Left renal pelvis (tissue), 4 donors: ENCODE data around the gene ALKBH1. TPM values are rescaled to one million over a fixed set of nuclear protein-coding genes. Genes with fewer than 3 reads are reported as not detected.
"Not testable (repeated sequence)": the region's sequence is repeated elsewhere in the genome, so short reads cannot be mapped to it uniquely, and the experiment has no call there.

Experiments
- DNase-seq, 4 donors: peaks; one replicate each; pipeline ENCODE4 v3.0.0-alpha.2; 2013; ENCODE audit warnings: low read depth in 4 of 4, low spot score in 3 of 4
- polyA plus RNA-seq, 4 donors: library from polyadenylated mRNA; unstranded; fragments of 120-200 nt; gene quantifications; one replicate each; pipeline ENCODE4 v1.2.1, GENCODE V29; 2013; ENCODE audit not compliant: insufficient read length in 4 of 4

ALKBH1 gene
- polyA plus RNA-seq, 4 donors = 11.3 to 17.5 (median 16.5) TPM

GRCh38 chr14:77681196-77682157 lies 26.3 kb downstream of the ALKBH1 start:
- DNase-seq = no peak

GRCh38 chr14:77674931-77675330 lies 32.9 kb downstream of the ALKBH1 start:
- DNase-seq = no peak

GRCh38 chr14:77673193-77673592 lies 34.6 kb downstream of the ALKBH1 start:
- DNase-seq = no peak

- DNase-seq = no peak
Measured at GRCh38 chr14:77667331-77667730, 40.5 kb downstream of the ALKBH1 start.

- no peak for DNase-seq
Measured at GRCh38 chr14:77663293-77663692, 44.5 kb downstream of the ALKBH1 start.

- DNase-seq = not testable (repeated sequence)
Measured at GRCh38 chr14:77661562-77661961, 46.3 kb downstream of the ALKBH1 start.

GRCh38 chr14:77660754-77661153 lies 47.1 kb downstream of the ALKBH1 start:
- peak in 1 of 4 donors; percentile 56 for DNase-seq

- no peak for DNase-seq
Measured at GRCh38 chr14:77659831-77660230, 48.0 kb downstream of the ALKBH1 start.

- DNase-seq = no peak
Measured at GRCh38 chr14:77657280-77657679, 50.5 kb downstream of the ALKBH1 start.

GRCh38 chr14:77654001-77654441 lies 53.8 kb downstream of the ALKBH1 start:
- DNase-seq = no peak

GRCh38 chr14:77649326-77649725 lies 58.5 kb downstream of the ALKBH1 start:
- no peak for DNase-seq

GRCh38 chr14:77648520-77649200 lies 59.2 kb downstream of the ALKBH1 start:
- DNase-seq = no peak

- no peak for DNase-seq
Measured at GRCh38 chr14:77647853-77648252, 60.0 kb downstream of the ALKBH1 start.

- no peak for DNase-seq
Measured at GRCh38 chr14:77646907-77647306, 60.9 kb downstream of the ALKBH1 start.

GRCh38 chr14:77645520-77646230 lies 62.1 kb downstream of the ALKBH1 start:
- no peak for DNase-seq

GRCh38 chr14:77642407-77642806 lies 65.4 kb downstream of the ALKBH1 start:
- DNase-seq = no peak

GRCh38 chr14:77641534-77642341 lies 66.1 kb downstream of the ALKBH1 start:
- no peak for DNase-seq

GRCh38 chr14:77640756-77641533 lies 66.9 kb downstream of the ALKBH1 start:
- DNase-seq = no peak

- no peak for DNase-seq
Measured at GRCh38 chr14:77638771-77639171, 69.1 kb downstream of the ALKBH1 start.
